ENCODE results near the gene RHBDL3. TPM values are rescaled to one million over a fixed set of nuclear protein-coding genes. Genes with fewer than 3 reads are reported as not detected.

The RHBDL3 gene
- total and polyA plus RNA-seq, 2 donors (not counting 1 experiment from before 2014, with no cell fraction given): not detected

- DNase-seq (no peak), ATAC-seq (ENCODE audit: low read depth) (no peak)
- H3K27me3 Mint-ChIP-seq: peaks cover 12% of the 10 kb centered on the region
- H4K20me1 ChIP-seq (ENCODE audit: control insufficient read depth, insufficient read depth, low read length, poor library complexity, severe bottlenecking): no peaks in the 10 kb centered on the region
- no peaks in the 10 kb centered on the region for H3K4me1 Mint-ChIP-seq
- no peaks in the 10 kb centered on the region for H3K4me1 ChIP-seq (ENCODE audit: control insufficient read depth in 2 of 2, insufficient read depth in 2 of 2, low read length in 2 of 2)
- H3K4me3 Mint-ChIP-seq: no peak overlapping the region
- H3K9me3 ChIP-seq (ENCODE audit: control extremely low read depth in 1 of 3, control insufficient read depth in 2 of 3, insufficient read depth in 1 of 3, low read length in 2 of 3): no peaks in the 10 kb centered on the region
- no peaks in the 10 kb centered on the region for H3K27me3 ChIP-seq (replicated peaks in 1 of 4; ENCODE audit: control extremely low read depth in 1 of 4, control insufficient read depth in 3 of 4, insufficient read depth in 4 of 4, low read length in 3 of 4)
- no peaks in the 10 kb centered on the region for H3K9me3 Mint-ChIP-seq (ENCODE audit: insufficient read depth)
- no peaks in the 10 kb centered on the region for H3K79me2 ChIP-seq (ENCODE audit: control insufficient read depth, insufficient read depth, low read length)
- H3K27ac ChIP-seq (ENCODE audit: low read length in 2 of 2): no peak overlapping the region
- intact Hi-C loops (cut with micrococcal nuclease): no loop called here
- H2AFZ ChIP-seq (ENCODE audit: insufficient read depth, low read depth, low read length, poor library complexity, severe bottlenecking): no peak overlapping the region
- H3K4me3 ChIP-seq (ENCODE audit: control extremely low read depth in 1 of 5, extremely low read depth in 1 of 5, insufficient read depth in 1 of 5, low read depth in 2 of 5, low read length in 4 of 5): no peak overlapping the region
- H3K4me2 ChIP-seq (replicated peaks; ENCODE audit: low read depth, low read length, poor library complexity, severe bottlenecking): no peak overlapping the region
- H3K27ac Mint-ChIP-seq: no peak overlapping the region
- H3K36me3 ChIP-seq (replicated peaks in 1 of 2; ENCODE audit: control extremely low read depth in 1 of 2, control insufficient read depth in 1 of 2, extremely low read depth in 1 of 2, insufficient read depth in 2 of 2, low read length in 1 of 2): no peaks in the 10 kb centered on the region
- WGBS (ENCODE audit: insufficient coverage): 93% methylated on average over 5 of the region's 7 CpGs
- TF ChIP-seq, protein P1, sequence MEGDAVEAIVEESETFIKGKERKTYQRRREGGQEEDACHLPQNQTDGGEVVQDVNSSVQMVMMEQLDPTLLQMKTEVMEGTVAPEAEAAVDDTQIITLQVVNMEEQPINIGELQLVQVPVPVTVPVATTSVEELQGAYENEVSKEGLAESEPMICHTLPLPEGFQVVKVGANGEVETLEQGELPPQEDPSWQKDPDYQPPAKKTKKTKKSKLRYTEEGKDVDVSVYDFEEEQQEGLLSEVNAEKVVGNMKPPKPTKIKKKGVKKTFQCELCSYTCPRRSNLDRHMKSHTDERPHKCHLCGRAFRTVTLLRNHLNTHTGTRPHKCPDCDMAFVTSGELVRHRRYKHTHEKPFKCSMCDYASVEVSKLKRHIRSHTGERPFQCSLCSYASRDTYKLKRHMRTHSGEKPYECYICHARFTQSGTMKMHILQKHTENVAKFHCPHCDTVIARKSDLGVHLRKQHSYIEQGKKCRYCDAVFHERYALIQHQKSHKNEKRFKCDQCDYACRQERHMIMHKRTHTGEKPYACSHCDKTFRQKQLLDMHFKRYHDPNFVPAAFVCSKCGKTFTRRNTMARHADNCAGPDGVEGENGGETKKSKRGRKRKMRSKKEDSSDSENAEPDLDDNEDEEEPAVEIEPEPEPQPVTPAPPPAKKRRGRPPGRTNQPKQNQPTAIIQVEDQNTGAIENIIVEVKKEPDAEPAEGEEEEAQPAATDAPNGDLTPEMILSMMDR (IDR thresholded peaks at IDR 0.05): no peak
- TF ChIP-seq EZH2 (IDR thresholded peaks at IDR 0.05; ENCODE audit: borderline replicate concordance, insufficient read depth, low read depth, low read length, poor library complexity, severe bottlenecking): no peak
- ChIA-PET POLR2A (no interaction called here), CTCF (no interaction called here)
- no peak overlapping the region for H3K9ac ChIP-seq (ENCODE audit: low read length)
These were observed 34.0 kb downstream of the RHBDL3 start for GRCh38 chr17:32299580-32300164.

DNA sequence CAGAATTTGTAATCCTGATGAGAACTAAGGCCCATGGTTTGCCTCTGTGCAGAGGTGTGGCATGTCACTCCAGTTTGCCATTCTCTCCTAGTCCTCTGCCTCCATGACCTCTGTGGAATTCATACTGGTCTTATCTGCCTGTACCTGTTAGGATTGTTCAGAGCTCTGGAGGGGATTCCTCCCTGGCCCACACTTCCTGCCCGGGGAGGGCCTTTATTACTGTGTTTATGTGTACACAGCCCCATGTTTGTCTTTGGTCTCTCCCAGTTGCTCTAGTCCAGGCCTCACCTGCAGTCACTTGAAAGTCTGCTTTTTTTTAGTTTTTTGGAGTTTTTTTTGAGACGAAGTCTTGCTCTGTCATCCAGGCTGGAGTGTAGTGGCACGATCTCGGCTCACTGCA lies 36.4 kb downstream of the RHBDL3 start:
- Histone ChIP-seq H3K27ac (ENCODE audit: low read length in 2 of 2) (no peak overlapping the region), H4K20me1 (ENCODE audit: control insufficient read depth, insufficient read depth, low read length, poor library complexity, severe bottlenecking) (no peaks in the 10 kb centered on the region), H3K4me3 (ENCODE audit: control extremely low read depth in 1 of 5, extremely low read depth in 1 of 5, insufficient read depth in 1 of 5, low read depth in 2 of 5, low read length in 4 of 5) (no peak overlapping the region), H2AFZ (ENCODE audit: insufficient read depth, low read depth, low read length, poor library complexity, severe bottlenecking) (no peak overlapping the region), H3K9me3 (ENCODE audit: control extremely low read depth in 1 of 3, control insufficient read depth in 2 of 3, insufficient read depth in 1 of 3, low read length in 2 of 3) (no peaks in the 10 kb centered on the region), H3K4me1 (ENCODE audit: control insufficient read depth in 2 of 2, insufficient read depth in 2 of 2, low read length in 2 of 2) (no peaks in the 10 kb centered on the region), H3K4me2 (replicated peaks; ENCODE audit: low read depth, low read length, poor library complexity, severe bottlenecking) (no peak overlapping the region), H3K27me3 (replicated peaks in 1 of 4; ENCODE audit: control extremely low read depth in 1 of 4, control insufficient read depth in 3 of 4, insufficient read depth in 4 of 4, low read length in 3 of 4) (no peaks in the 10 kb centered on the region), H3K9ac (ENCODE audit: low read length) (no peak overlapping the region), H3K36me3 (replicated peaks in 1 of 2; ENCODE audit: control extremely low read depth in 1 of 2, control insufficient read depth in 1 of 2, extremely low read depth in 1 of 2, insufficient read depth in 2 of 2, low read length in 1 of 2) (no peaks in the 10 kb centered on the region), H3K79me2 (ENCODE audit: control insufficient read depth, insufficient read depth, low read length) (no peaks in the 10 kb centered on the region)
- ChIA-PET CTCF (no interaction called here), POLR2A (no interaction called here)
- intact Hi-C loops (cut with micrococcal nuclease): no loop called here
- H3K9me3 Mint-ChIP-seq (ENCODE audit: insufficient read depth): no peaks in the 10 kb centered on the region
- H3K27me3 Mint-ChIP-seq: peaks cover 12% of the 10 kb centered on the region
- H3K27ac Mint-ChIP-seq: no peak overlapping the region
- 100% methylated on average over 1 of the region's 4 CpGs for WGBS (ENCODE audit: insufficient coverage)
- TF ChIP-seq EZH2 (IDR thresholded peaks at IDR 0.05; ENCODE audit: borderline replicate concordance, insufficient read depth, low read depth, low read length, poor library complexity, severe bottlenecking): no peak
- TF ChIP-seq, protein P1 (IDR thresholded peaks at IDR 0.05): no peak
- ATAC-seq (ENCODE audit: low read depth) (no peak), DNase-seq (no peak)
- no peaks in the 10 kb centered on the region for H3K4me1 Mint-ChIP-seq
- H3K4me3 Mint-ChIP-seq: no peak overlapping the region

Measured in B cell (primary cell).